ENCODE data around the gene AMDHD1. TPM values are rescaled to one million over a fixed set of nuclear protein-coding genes. Genes with fewer than 3 reads are reported as not detected.
A peak's percentile ranks its signal among the peaks of the same experiment; 100 is the strongest.

AMDHD1 gene
- polyA plus RNA-seq, 3 donors: 0.43 to 1.9 (median 1.0) TPM

GRCh38 chr12:95949477-95950206 is 6.5 kb downstream of the AMDHD1 start:
- Histone ChIP-seq H3K9ac (ENCODE audit: insufficient read depth, low read length, poor library complexity, severe bottlenecking) (no peak overlapping the region), H3K4me1 (ENCODE audit: control insufficient read depth in 1 of 2, insufficient read depth in 2 of 2, low read length in 2 of 2) (peaks cover 3 to 15% of the 10 kb centered on the region in 2 donors), H3K9me3 (replicated peaks in 1 of 2; ENCODE audit: control insufficient read depth in 1 of 2, insufficient read depth in 1 of 2, low read length in 2 of 2) (no peaks in the 10 kb centered on the region), H3K27ac (ENCODE audit: low read depth in 1 of 2, low read length in 2 of 2) (no peak overlapping the region), H3K4me3 (replicated peaks in 1 of 3; ENCODE audit: low read depth in 2 of 3, low read length in 3 of 3) (no peak overlapping the region), H3K4me2 (replicated peaks; ENCODE audit: extremely low read depth, low read length, poor library complexity, severe bottlenecking) (no peak overlapping the region), H4K20me1 (ENCODE audit: insufficient read depth, low read length) (no peaks in the 10 kb centered on the region), H3K36me3 (replicated peaks in 1 of 2; ENCODE audit: control insufficient read depth in 1 of 2, insufficient read depth in 2 of 2, low read length in 2 of 2) (no peaks in the 10 kb centered on the region), H3K79me2 (ENCODE audit: insufficient read depth, low read length) (no peaks in the 10 kb centered on the region), H2AFZ (ENCODE audit: insufficient read depth, low read depth, low read length, poor library complexity, severe bottlenecking) (no peak overlapping the region), H3K27me3 (ENCODE audit: control insufficient read depth in 2 of 2, insufficient read depth in 2 of 2, low read length in 2 of 2) (no peaks in the 10 kb centered on the region)
- Mint-ChIP-seq H3K27ac (no peak overlapping the region), H3K36me3 (no peaks in the 10 kb centered on the region), H3K4me1 (peaks cover 14% of the 10 kb centered on the region), H3K4me3 (no peak overlapping the region), H3K27me3 (ENCODE audit: low read depth in 3 of 3) (peaks cover 0 to 2% (median 0%) of the 10 kb centered on the region in 3 donors), H3K9me3 (no peaks in the 10 kb centered on the region)
- DNase-seq: no peak
- WGBS (ENCODE audit: insufficient coverage): no CpG with 5 or more reads among the region's 4 CpGs
- intact Hi-C loops (cut with micrococcal nuclease): no loop called here
- TF ChIP-seq CTCF (IDR thresholded peaks at IDR 0.05): no peak

GRCh38 chr12:95951515-95951914 is 8.4 kb downstream of the AMDHD1 start:
- H3K4me1 Mint-ChIP-seq: peaks cover 14% of the 10 kb centered on the region
- DNase-seq: peak in 2 of 3 donors; percentile 7 to 27
- H2AFZ ChIP-seq (ENCODE audit: insufficient read depth, low read depth, low read length, poor library complexity, severe bottlenecking): no peak overlapping the region

More at GRCh38 chr12:95951515-95951914, 8.4 kb downstream of the AMDHD1 start:
- no peak for TF ChIP-seq CTCF (IDR thresholded peaks at IDR 0.05)
- no peak overlapping the region for H3K4me3 Mint-ChIP-seq
- H3K4me1 ChIP-seq (ENCODE audit: control insufficient read depth in 1 of 2, insufficient read depth in 2 of 2, low read length in 2 of 2): peaks cover 3 to 15% of the 10 kb centered on the region in 2 donors
- H3K79me2 ChIP-seq (ENCODE audit: insufficient read depth, low read length): no peaks in the 10 kb centered on the region
- no peaks in the 10 kb centered on the region for H3K27me3 Mint-ChIP-seq (ENCODE audit: low read depth in 3 of 3)
- H3K27ac ChIP-seq (ENCODE audit: low read depth in 1 of 2, low read length in 2 of 2): no peak overlapping the region
- peak overlapping the region in 2 of 7 donors; percentile 21 to 36 for H3K27ac Mint-ChIP-seq
- intact Hi-C loops (cut with micrococcal nuclease): no loop called here
- no peaks in the 10 kb centered on the region for H4K20me1 ChIP-seq (ENCODE audit: insufficient read depth, low read length)
- H3K36me3 ChIP-seq (replicated peaks in 1 of 2; ENCODE audit: control insufficient read depth in 1 of 2, insufficient read depth in 2 of 2, low read length in 2 of 2): no peaks in the 10 kb centered on the region
- no peaks in the 10 kb centered on the region for H3K9me3 ChIP-seq (replicated peaks in 1 of 2; ENCODE audit: control insufficient read depth in 1 of 2, insufficient read depth in 1 of 2, low read length in 2 of 2)
- no peak overlapping the region for H3K9ac ChIP-seq (ENCODE audit: insufficient read depth, low read length, poor library complexity, severe bottlenecking)
- no peak overlapping the region for H3K4me2 ChIP-seq (replicated peaks; ENCODE audit: extremely low read depth, low read length, poor library complexity, severe bottlenecking)
- no peaks in the 10 kb centered on the region for H3K27me3 ChIP-seq (ENCODE audit: control insufficient read depth in 2 of 2, insufficient read depth in 2 of 2, low read length in 2 of 2)
- H3K9me3 Mint-ChIP-seq: no peaks in the 10 kb centered on the region
- H3K4me3 ChIP-seq (replicated peaks in 1 of 3; ENCODE audit: low read depth in 2 of 3, low read length in 3 of 3): no peak overlapping the region
- H3K36me3 Mint-ChIP-seq: no peaks in the 10 kb centered on the region
